MV-4-11 (cell line): ENCODE measurements around the gene DUS2.

Source experiments
- DNase-seq: peaks from one replicate; lab custom pipeline; 2025; lab: John Stamatoyannopoulos, UW

Gene DUS2

DNA sequence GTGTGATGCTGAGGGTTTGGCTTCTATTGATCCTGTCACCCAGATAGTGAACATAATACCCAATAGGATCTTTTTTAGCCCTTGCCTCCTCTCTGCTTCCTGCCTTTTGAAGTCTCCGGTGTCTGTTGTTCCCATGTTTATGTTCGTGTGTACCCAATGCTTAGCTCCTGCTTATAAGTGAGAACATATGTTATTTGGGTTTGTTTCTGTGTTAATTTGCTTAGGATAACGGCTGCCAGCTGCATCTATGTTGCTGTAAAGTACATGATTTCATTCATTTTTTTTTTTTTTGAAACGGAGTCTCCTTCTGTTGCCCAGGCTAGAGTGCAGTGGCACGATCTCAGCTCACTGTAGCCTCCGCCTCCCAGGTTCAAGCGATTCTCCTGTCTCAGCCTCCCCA, 23.0 kb downstream of the DUS2 start:
- no peak for DNase-seq

DNA sequence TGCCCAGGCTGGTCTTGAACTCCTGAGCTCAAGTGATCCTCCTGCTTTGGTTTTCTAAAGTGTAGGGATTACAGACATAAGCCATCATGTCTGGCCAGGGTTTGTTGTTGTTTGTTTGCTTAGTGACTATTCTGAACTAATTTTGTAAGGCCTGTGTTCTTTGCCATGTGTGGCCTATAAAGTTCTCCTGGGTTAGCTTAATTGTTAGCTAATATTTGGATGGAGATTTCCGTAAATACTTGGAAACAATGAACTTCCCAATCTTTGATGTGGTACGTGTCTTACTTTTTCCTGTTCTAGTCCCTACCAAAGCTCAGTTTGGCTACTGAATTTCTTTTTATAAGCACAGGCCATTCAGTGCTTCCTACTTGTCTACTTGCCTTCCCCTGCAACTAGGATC, 24.9 kb downstream of the DUS2 start:
- no peak for DNase-seq

DNA sequence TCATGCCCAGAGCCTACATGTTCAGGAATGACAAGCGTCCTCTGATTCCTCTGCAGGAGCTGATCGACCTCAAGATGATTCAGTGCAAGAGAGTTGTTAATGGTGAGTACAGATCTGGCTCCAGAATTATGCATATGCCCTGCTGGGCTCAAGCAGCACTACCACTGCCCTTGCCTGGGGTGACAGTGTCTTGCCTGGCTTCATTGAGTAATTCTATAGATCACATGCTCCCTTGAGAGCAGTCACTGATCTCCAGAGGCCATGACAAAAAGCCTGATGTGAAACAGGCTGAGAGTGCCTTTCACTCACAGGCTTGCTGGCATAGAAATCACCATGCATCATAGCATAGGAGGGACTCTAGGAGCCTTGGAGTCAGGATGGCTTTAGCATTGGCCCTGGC, 26.4 kb downstream of the DUS2 start:
- peak; percentile 52 for DNase-seq

DNA sequence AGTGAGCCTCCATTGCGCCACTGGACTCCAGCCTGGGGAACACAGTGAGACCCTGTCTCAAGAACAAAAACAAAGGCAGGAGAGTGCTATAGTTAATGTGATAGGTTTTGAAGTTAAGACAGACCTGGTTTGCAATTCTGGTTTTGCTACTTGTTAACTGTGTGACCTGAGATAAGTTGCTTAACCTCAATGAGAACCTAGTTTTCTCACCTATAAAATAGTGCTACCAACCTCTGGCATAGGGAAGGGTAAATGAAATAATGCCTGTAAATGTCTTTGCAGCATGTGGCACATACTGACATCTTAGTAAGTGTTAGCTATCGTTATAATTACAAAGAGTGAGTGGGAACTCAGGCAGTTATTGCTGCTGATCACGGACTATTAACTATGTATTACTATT, 32.3 kb downstream of the DUS2 start:
- no peak for DNase-seq

DNA sequence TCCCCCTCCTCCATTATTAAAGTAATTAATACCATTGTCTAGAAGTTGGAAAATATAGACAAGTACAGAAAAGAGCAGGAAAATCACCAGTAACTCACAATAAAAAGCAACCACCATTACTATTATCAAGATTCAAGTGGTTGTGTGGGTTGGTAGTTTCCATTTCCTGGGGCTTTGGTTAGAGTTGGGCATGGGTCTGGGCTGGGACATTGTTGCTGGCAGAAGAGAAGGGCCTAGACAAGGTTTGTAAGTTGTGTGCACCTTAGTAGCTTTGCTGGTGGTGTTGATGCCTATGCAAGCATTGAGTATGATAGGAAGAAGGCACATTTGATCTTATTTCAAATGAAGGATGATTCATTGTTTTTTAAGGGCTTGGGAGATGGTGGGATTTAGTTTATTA, 36.7 kb downstream of the DUS2 start:
- no peak for DNase-seq

DNA sequence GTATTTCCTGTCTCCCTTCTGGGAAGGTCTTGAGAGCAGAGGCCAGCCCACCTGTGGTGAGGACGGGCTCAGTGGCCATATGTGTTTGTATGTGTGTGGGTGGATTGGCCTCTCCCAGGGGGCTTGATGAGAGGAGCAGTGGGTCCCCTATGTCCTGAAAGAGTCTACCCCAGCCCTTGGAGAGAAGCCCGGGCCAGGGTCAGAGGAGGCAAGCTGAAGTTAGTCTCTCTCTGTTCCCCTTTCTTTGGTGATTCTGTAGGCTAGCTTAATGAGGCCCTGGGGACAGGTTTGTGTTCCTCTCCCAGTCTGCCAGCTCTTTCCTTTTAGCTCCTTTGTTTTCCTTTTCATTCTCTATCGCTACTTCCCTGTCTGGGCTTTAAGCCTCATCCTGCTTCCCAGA, 38.3 kb downstream of the DUS2 start:
- DNase-seq: peak; percentile 72

DNA sequence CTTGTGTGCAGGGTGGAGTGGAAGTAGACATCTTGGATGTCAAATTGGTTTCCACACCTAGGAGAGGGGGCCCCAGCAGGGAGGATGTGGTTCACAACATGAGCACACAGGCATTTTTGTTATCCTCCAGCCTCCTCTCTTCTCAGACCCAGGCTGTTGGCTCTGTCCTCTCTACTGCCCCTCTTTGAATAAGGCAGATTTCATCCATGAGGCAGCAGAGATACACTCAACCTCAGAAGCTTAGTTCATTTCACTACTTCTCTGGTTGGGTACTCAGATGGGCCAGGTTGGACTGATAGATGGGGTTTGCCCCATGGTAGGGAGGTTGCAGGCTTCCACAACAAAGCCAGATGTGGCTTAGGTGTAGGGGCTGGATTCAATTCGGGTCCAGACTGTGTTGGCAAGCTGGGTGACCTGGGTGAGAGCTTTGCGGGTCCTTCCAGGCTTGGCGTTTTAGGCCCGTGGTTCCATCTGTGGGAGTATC, 39.9 kb downstream of the DUS2 start:
- no peak for DNase-seq

DNA sequence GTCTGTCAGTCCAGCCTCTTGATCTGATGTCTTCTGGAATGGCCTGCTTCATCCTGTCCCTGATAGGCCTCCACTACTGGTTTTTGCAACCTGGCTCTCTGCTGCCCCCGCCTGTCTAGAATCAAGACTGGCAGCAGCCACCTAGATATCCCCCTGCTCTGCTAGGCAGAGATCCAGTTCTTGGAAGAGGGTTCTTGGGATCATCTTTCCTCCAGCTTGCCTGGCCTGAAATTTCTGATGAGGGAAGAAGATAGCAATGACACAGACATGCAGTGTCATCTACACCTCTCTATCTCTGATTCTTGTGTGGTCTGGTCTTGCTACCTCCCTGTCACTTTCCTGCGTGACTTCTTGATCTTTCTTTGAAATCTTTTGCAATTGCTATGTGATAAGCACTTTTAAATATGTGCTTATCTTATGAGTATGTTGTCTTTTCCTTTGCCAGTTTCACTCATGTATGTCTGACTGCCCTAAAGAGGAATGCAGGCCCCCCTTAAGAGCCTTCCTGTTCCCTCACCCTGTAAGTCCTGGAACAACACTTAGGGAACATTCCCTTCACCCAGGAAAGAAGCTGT, 41.8 kb downstream of the DUS2 start:
- DNase-seq: peak; percentile 60

DNA sequence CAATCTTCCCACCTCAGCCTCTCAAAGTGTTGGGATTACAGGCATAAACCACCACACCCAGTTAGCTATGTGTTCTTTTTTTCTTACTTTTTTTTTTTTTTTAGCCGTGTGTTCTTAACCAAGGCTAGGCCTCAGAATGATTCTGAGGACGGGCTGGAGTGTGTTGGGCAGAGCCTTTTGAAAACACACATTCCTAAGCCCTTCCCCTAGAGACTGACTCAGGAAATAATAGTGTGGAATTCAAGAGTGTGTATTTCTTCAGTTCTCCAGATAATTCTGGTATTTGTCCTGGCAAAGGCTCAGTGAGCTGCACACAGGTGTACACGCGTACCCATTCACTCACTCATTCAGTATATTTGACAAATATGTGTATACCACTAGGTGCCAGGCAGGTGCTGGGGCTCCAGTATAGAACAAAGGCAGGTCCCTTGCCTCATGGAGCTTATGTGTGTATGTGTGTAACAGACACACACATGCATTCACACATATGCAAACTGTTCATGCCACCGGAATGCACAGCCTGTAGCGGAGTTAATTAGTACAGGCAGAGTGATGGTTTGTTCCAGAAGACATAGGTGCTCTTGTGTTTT, 42.7 kb downstream of the DUS2 start:
- no peak for DNase-seq

DNA sequence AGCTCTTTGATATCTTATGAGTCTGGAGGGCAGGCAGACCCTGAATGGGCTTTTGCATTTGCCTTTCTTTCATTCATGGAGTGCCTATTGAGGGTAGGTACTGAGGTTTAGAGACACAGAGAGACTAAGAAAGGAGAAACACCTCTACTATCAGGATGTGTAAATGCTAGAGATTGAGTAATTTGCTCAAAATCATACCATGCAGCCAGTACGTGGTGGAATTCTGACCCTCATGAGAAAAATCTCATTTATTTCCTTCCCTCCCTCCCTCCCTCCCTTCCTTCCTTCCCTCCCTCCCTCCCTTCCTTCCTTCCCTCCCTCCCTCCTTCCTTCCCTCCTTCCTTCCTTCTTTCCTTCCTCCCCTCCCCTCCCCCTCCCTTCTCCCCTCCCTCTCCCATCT, 43.7 kb downstream of the DUS2 start:
- no peak for DNase-seq

DNA sequence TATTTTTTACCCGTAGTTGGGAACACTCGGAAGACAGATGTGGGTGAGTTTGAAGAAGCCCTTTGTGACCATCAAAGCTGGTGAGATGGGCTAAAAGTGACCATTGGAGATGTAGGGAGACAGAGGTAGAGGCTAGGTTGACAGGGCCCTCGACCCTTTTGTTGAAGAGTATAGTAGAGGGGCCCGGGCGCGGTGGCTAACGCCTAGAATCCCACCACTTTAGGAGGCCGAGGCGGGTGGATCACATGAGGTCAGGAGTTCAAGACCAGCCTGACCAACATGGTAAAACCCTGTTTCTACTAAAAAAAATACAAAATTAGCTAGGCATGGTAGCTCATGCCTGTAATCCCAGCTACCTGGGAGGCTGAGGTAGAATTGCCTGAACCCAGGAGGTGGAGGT, 45.8 kb downstream of the DUS2 start:
- no peak for DNase-seq

DNA sequence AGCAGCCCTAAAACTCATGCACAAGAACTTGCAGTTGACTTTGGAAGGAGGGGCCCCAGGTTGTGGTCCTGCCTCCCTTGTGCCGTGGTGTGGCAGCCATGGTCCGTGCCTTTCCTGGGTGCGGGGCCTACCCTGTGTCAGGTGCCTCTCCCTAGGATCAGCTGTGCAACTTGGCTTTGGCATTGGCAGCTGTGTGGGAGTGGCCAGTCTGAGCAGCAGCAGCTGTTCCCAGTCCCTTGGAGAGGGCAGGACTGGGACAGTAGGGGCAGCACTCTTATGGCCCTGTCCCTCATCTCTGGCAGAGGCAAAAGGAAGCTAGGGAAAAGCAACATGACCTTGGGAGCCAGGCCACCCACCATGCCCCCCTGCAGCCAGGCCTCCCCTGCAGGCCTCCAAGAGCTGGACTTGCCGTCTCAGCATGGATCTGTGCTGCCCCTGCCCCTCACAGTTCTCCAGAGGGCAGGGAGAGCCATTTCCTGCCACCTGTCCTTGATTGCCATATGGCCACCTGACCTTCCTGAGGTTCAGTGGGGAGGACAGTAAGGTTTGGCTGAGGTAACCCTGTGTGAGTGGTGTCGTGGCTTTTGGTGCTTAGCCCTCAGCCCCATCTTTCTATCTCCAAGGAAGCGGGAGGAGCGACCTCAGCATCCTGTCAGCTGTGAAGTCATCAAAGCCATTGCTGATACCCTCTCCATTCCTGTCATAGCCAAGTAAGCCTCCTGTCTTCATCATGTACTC, 46.6 kb downstream of the DUS2 start:
- peak; percentile 40 for DNase-seq

DNA sequence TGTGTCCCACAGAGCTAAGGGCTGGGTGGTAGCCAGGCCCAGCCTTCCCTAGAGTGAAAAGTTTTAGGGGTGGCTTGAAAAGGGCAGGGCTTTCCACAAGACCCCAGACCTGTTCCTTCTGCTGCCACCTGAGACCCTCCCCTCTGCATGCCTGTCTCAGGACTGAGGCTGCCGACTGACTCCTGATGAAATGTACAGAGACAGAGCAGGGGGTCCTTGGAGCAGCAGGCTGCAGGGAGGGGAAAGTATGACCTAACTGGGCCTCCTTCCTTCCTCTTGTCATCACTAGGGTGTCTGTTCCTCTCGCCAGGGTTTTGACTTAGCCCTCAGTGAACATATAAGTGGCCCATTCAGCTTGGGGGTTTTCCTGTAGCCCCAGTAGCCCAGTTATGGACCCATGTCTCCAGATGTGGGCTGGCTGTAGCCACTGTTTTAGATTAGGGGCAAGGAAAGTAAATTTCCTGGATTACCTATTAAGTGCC, 47.2 kb downstream of the DUS2 start:
- DNase-seq: no peak

DNA sequence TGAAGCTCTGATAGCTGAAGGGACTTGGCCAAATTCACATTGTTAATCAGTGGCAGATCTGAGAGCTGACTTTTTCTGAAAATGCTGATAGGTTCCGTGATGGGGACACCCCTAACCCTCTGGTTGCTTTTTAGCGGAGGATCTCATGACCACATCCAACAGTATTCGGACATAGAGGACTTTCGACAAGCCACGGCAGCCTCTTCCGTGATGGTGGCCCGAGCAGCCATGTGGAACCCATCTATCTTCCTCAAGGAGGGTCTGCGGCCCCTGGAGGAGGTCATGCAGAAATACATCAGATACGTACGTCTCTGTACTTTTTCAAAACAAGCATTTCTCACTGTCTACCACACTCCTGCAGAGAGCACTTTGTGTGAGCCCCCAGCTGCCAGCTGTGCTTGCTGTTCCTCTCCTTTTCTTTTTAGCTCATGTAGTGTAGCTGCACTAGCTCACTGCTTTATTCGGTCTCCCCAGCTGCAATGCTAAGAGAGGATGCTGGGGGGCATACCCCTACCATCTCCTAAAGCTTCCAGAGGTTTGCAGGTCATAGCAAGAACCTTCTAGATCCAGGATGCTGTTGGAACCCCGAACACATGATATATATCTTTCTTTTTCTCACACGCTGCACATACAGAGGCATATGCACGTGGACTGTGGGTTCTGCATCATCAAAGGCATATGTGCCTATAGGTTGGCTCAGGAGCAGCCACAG, 47.9 kb downstream of the DUS2 start:
- no peak for DNase-seq

DNA sequence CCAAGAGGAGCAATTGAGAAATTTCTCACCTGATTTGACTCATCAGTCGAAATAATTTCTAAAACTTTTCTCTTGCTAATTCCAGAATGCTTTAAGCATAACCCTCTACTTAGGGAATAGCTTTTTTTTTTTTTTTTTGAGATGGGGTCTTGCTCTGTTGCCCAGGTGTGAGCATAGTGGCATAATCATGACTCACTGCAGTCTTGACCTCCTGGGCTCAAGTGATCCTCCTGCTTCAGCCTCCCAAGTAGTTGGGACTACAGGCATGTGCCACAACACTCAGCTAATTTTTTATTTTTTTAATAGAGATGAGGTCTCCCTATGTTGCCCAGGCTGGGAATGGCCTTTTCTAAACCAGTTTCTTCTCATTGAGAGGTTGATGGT, 48.4 kb downstream of the DUS2 start:
- DNase-seq: no peak

DNA sequence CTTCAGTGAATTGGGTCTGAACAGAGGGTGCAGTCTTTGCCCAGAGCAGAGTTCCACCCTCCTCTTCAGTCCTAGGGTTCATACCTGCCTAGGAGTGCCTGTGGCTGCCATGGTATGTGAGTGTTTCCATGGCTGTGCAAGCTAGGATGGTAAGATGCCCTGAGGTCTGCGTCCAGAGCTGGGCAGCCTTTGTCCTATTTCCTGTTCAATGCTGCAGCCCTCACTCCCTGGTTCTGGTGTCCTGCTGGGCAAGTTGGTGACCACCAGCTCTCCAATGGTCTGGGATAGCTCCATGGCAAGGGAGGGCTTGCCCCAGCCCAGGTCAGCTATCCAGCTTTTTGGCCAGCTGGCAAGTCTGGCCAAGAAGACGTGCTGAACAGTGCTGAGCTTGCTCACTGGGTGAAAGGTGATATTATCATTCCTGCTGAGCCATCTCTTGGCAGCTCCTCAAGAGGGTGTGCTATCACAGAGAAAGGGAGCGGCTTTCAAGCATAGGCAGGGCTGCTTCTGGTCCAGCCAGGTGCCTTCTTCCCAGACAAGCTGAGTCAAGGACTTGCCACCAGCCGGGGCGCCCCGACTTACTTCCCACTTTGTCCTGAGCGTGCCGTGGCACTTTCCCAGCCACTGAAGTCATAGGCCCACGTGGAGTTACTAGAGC, 49.1 kb downstream of the DUS2 start:
- no peak for DNase-seq

DNA sequence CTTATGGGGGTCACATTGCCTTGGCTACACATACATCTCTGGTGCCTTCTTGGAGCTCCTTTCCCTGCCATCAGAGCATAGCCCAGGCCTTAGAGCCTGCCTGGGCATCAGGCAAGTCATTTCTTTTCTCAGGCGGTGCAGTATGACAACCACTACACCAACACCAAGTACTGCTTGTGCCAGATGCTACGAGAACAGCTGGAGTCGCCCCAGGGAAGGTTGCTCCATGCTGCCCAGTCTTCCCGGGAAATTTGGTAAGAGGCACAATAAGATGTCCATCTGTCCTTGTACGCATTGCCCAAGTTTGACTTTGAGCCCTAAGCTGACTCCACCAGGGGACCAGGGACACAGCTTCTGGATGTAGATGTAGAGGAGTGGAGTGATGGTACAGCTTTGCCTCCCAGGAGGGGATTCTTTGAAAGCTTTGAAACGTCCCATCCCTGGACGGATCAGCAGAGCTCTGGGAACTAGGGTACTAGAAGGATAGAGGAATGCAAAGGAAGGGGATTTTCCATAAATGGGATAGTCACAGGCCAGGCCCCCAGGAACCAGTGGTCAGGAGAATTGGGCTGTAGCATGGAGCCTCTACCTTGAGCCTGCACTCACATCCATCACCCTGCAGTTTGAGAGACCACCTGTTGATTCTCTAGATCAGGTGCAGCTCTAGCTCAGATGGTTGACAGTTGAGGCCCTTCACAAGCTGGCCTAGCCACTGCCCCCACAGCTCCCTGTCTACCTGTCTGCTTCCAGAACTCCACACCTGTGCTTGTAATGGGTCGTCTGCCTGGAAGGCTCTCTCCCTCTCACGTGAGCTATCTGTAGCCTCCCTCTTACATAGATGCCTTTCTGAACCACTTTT, 51.0 kb downstream of the DUS2 start:
- DNase-seq: no peak

DNA sequence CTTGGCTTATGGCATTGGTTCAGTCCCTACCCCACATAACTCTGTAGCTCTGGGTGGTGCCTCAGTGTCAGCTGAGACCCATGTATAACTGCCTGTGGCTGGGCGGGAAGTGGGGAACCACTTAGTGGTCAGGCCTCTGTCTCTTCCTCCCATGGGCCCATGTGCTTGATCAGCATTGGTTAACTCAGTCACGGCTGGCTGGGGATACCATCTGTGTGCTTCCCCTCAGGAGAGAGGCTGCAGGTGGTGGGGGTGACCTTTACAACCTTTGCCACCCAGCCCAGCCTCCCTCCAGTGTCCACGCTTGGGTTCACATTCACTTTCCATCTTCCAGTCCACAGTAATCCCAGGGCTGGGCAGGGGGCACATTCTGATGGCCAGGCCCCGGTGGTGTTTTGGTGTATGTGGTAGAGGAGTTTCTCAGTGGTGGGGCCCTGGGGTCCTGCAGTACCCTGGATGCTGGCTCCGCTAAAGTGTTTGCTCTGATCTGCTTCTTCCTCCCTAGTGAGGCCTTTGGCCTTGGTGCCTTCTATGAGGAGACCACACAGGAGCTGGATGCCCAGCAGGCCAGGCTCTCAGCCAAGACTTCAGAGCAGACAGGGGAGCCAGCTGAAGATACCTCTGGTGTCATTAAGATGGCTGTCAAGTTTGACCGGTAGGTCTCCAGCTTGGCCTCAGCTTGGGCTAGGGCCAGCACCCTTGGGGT, 51.9 kb downstream of the DUS2 start:
- peak; percentile 96 for DNase-seq

DNA sequence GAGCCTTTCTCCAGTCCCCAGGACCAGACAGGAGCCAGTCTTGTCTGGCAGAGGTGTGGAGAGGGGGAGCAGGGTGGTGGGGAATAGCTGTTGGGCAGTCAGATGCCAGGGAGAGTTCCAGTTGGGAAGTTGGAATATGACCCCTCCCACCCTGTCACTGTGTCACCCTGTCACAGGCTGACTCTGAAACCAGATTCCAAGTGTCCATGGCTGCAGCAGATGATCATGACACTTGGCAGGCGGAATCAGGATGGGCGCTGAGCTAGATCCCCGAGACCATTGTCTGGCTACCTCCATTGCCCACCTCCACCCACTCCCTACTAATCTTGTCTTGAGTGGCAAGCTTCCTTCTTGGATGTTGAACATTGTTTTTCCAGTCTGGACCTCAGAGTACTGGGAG, 52.9 kb downstream of the DUS2 start:
- no peak for DNase-seq

DNA sequence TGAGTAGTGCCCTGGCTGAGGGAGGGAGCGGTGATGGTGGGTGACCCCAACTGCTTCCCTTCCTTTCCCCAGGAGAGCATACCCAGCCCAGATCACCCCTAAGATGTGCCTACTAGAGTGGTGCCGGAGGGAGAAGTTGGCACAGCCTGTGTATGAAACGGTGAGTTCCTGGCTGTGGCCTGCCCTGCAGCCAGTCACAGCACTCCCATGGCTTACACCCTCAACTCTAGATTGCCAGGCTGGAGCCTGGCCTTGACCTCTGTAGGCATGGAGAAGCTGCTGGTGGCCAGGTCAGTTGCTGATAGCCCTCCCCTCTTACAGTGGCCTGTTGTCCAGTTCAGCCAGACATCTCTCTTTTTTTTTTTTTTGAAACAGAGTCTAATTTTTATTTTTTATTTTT, 53.5 kb downstream of the DUS2 start:
- DNase-seq: no peak
